HEK293T (cell line): Measurements from ENCODE around the gene CREB3L4.

Experiments
- ARNT ChIP-seq: fragments of 450-650 bp; IDR thresholded peaks from 2 replicates; pipeline ENCODE4 v1.6.1; 2017; ENCODE audit warnings: mild to moderate bottlenecking
- BHLHE40 ChIP-seq: fragments of 450-650 bp; IDR thresholded peaks from 2 replicates; pipeline ENCODE4 v1.6.1; 2016; ENCODE audit warnings: mild to moderate bottlenecking, moderate library complexity, borderline replicate concordance
- ELF4 ChIP-seq: fragments of 450-650 bp; IDR thresholded peaks from 2 replicates; pipeline ENCODE4 v1.6.1; 2017; ENCODE audit warnings: antibody characterized with exemption
- FOXM1 ChIP-seq: fragments of 450-650 bp; IDR thresholded peaks from 2 replicates; pipeline ENCODE4 v1.6.1; 2017; ENCODE audit warnings: mild to moderate bottlenecking, borderline replicate concordance
- HDGF ChIP-seq: fragments of 450-650 bp; IDR thresholded peaks from 2 replicates; pipeline ENCODE4 v1.6.1; 2017; ENCODE audit warnings: antibody characterized with exemption, borderline replicate concordance
- L3MBTL2 ChIP-seq: fragments of 450-650 bp; conservative IDR thresholded peaks from 2 replicates; pipeline ENCODE4 v1.6.1; 2016; ENCODE audit warnings: mild to moderate bottlenecking
- LEF1 ChIP-seq: fragments of 450-650 bp; IDR thresholded peaks from 2 replicates; pipeline ENCODE4 v1.6.1; 2017; ENCODE audit warnings: mild to moderate bottlenecking, borderline replicate concordance
- PKNOX1 ChIP-seq: fragments of 450-650 bp; IDR thresholded peaks from 2 replicates; pipeline ENCODE4 v1.6.1; 2016
- SP1 ChIP-seq: fragments of 450-650 bp; IDR thresholded peaks from 2 replicates; pipeline ENCODE4 v1.6.1; 2017
- SUZ12 ChIP-seq: fragments of 450-650 bp; IDR thresholded peaks from 2 replicates; pipeline ENCODE4 v1.6.1; 2016; ENCODE audit warnings: mild to moderate bottlenecking
- TARDBP ChIP-seq: fragments of 450-650 bp; IDR thresholded peaks from 2 replicates; pipeline ENCODE4 v1.6.1; 2016

- no peak for TF ChIP-seq ELF4
- no peak for TF ChIP-seq L3MBTL2
- TF ChIP-seq BHLHE40, result no peak
- TF ChIP-seq TARDBP, result no peak
- no peak for TF ChIP-seq SUZ12
- no peak for TF ChIP-seq FOXM1
- no peak for TF ChIP-seq PKNOX1
- TF ChIP-seq SP1, result no peak
- TF ChIP-seq HDGF, result no peak
- no peak for TF ChIP-seq LEF1
- no peak for TF ChIP-seq ARNT
Measured at GRCh38 chr1:153951801-153952200, 15.9 kb upstream of the CREB3L4 start.
